ENCODE data around the gene LCE2B. TPM values are rescaled to one million over a fixed set of nuclear protein-coding genes. Genes with fewer than 3 reads are reported as not detected.
"Not testable (repeated sequence)": the region's sequence is repeated elsewhere in the genome, so short reads cannot be mapped to it uniquely, and the experiment has no call there.

LCE2B gene, protein sequence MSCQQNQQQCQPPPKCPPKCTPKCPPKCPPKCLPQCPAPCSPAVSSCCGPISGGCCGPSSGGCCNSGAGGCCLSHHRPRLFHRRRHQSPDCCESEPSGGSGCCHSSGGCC
- not detected in 2 replicates for total RNA-seq (2014; rRNA removed; shearing (Covaris generic); ENCODE audit: low replicate concordance)

DNA sequence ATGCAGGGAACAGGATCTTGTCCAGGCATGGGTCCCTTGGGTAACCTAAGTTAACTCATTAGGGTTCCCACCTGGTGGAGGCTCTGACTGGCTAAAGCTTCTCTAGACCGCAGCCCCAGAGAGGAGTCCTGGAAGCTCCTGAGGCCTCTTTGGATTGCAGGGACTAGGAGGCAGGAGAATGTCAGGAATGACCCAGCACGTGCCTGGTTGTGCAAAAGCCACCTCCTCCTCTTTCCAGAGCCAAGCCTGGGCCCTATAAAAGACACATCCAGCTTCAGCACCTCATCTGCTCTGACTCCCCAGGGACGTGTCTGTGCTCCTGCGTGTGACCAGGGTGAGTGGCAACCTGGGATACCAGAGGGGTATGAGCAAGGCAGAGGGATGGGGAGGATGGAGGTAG is at the start of gene LCE2B:
Gene LCE2B, plus strand, starts transcription at position 301 of the 400 bp plus-strand sequence. CDS start 721 bp downstream, outside the sequence.
- DNase-seq (ENCODE audit: low read depth); in situ Hi-C loops (cut with HindIII; ENCODE audit: low pct_unique_long_range_greater_than_20kb, low sequenced_read_pairs): not testable (repeated sequence)

DNA sequence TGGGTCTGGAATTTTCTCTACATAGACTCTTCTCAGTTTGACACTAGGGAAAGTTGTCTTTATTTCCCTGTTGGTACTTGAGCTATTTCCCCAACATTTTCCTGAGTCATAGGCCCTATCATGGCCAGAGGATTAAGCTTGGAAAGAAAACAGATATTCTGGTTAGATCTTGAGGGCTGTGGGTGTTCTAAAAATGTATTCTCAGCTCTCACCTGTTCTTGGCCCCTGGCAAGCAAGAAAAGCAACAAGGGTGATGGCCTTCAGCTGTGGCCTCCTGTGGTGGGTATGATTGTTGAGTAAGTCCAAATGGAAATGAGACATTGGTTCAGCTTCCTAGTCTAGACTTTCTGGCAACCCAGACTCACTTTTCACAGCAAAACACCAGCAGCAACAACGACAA is 45.6 kb upstream of the LCE2B start:
- in situ Hi-C loops (cut with HindIII; ENCODE audit: low pct_unique_long_range_greater_than_20kb, low sequenced_read_pairs) = no loop called here
- DNase-seq (ENCODE audit: low read depth) = no peak

DNA sequence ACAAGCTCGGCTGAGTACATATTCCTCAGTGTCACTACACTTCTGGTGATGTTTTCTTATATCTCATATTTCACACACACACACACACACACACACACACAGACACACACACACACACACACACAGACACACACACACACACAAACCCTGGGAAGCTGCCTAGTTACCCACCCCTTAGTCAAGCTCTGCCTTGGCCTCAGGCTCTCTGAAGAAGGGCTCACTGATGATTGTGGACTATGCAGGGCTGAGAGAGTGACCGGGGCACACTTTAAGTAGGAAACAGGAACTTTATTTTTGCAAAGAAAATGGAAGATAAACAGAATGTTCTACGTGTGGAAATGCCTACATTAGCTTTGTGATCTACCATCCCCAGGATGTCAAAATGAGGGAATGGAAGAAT is 42.0 kb upstream of the LCE2B start:
- in situ Hi-C loops (cut with HindIII; ENCODE audit: low pct_unique_long_range_greater_than_20kb, low sequenced_read_pairs) = no loop called here
- no peak for DNase-seq (ENCODE audit: low read depth)

DNA sequence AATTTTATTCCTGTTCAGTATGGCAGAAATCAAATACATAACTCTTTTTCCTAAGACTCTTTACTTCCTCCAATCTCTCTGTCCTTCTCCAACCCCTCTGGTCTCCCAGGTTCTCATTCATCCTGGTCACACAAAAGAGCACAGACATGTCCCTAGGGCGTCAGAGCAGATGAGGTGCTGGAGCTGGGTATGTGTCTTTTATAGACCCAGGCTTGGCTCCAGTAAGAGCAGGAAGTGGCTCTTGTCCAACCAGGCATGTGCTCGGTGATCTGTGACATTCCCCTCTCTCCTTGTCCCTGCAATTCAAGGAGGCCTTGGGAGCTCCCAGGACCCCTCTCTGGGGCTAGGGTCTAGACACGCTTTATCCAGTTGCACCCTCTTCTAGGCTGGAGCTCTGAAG is 40.8 kb upstream of the LCE2B start:
- in situ Hi-C loops (cut with HindIII; ENCODE audit: low pct_unique_long_range_greater_than_20kb, low sequenced_read_pairs) = no loop called here
- DNase-seq (ENCODE audit: low read depth) = no peak

DNA sequence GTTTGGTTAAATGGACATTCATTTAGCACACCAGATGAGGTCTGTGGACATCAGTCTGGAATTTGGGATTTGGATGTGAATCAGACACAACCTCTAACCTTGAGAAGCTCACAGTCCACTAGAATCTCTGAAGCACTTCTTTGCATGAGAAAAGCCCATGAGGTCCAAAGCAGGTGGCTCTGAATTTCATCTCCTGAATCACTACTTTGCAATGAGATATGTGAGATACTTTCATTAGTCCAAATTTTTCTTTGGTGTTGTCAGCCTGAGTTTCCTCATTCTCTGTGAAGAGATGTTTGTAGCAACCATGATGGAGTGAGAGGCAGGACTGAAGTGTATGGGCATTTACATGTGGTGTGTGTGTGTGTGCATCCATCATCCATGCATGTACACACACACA is 39.3 kb upstream of the LCE2B start:
- in situ Hi-C loops (cut with HindIII; ENCODE audit: low pct_unique_long_range_greater_than_20kb, low sequenced_read_pairs) = no loop called here
- DNase-seq (ENCODE audit: low read depth) = no peak

DNA sequence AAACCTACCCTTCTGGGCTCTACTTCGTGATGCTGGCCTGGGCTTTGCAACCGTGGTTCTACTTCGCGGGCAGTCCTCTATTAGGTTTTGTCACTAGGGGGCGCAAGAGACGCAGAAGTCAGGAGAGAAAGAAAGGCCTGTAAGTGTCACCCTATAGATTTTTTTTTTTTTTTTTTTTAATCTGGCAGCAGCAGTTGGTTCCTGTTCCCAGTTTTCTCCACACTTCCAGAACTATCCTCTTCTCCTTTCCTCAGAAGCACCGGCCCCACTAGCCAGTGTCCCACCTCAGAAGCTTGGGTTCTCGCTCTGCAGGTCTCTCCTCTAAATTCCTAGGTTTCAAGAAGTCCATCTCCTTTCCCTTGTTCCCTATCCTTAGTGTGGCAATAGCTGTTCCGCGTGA is 31.8 kb upstream of the LCE2B start:
- peak; percentile 50 for DNase-seq (ENCODE audit: low read depth)
- in situ Hi-C loops (cut with HindIII; ENCODE audit: low pct_unique_long_range_greater_than_20kb, low sequenced_read_pairs) = no loop called here

DNA sequence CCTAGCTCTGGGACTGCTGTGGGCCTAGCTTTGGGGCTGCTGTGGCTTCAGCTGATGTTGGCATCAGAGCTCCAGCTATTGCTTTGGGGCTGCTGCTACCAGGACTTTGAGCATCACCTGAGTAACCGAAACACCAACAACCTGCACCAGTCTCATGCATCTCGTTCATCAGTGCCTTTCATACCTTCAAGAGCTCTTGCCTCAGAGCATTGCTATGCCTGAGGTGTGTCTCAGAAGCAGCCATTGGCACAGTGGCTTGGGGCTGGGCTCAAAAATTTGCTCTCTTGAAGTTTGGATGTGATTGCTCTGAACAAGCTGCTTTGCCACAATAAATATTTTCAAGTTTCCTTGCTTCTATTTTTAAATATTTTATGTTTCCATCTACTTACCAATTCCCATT is 29.5 kb upstream of the LCE2B start:
- no peak for DNase-seq (ENCODE audit: low read depth)
- in situ Hi-C loops (cut with HindIII; ENCODE audit: low pct_unique_long_range_greater_than_20kb, low sequenced_read_pairs) = no loop called here

DNA sequence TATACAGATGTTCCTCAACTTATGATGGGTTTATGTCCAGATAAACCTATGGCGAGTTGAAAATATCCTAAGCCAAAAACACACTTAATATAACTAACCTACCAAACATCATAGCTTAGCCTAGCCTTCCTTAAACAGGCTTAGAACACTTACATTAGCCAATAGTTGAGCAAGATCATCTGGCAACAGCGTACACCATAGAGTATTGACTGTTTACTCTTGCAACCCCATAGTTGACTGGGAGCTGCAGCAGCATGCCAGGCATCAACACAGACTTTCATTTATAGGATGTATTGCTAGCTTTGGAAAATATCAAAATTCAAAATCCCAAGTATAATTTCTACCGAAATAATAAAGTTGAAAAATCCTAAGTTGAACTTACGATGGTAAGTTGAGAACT is 28.2 kb upstream of the LCE2B start:
- in situ Hi-C loops (cut with HindIII; ENCODE audit: low pct_unique_long_range_greater_than_20kb, low sequenced_read_pairs) = no loop called here
- no peak for DNase-seq (ENCODE audit: low read depth)

DNA sequence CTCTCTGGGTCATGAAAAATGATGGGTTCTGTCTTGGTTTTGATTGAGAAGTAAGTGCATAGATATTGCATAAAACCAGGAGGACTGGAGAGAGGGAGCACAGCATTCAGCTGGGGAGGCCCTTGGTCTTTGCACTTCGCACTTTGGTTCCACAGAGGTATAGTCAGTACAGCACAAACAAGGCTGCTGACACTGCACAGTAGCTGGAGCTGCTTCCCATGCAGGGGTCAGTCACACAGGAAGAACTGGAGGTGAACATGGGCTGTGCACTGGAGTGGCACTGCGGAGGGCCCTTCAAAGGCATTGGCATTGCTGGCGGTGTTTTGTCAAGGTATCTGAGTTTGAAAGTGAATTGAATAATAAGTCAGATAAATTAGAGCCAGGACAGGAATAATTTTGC is 27.3 kb upstream of the LCE2B start:
- DNase-seq (ENCODE audit: low read depth) = no peak
- in situ Hi-C loops (cut with HindIII; ENCODE audit: low pct_unique_long_range_greater_than_20kb, low sequenced_read_pairs) = no loop called here

DNA sequence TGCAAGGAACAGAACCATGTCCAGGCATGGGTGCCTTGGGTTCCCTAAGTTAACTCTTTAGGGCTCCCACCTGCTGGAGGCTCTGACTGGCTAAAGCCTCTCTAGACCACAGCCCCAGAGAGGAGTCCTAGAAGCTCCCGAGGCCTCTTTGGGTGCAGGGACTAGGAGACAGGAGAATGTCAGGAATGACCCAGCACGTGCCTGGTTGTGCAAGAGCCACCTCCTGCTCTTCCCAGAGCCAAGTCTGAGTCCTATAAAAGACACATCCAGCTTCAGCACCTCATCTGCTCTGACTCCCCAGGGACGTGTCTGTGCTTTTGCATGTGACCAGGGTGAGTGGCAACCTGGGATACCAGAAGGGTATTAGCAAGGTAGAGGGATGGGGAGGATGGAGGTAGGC is 22.8 kb upstream of the LCE2B start, which contains the start of gene LCE2D:
Gene LCE2D, plus strand, starts transcription at position 283 of the 400 bp plus-strand sequence. CDS start 726 bp downstream, outside the sequence.
- no peak for DNase-seq (ENCODE audit: low read depth)

DNA sequence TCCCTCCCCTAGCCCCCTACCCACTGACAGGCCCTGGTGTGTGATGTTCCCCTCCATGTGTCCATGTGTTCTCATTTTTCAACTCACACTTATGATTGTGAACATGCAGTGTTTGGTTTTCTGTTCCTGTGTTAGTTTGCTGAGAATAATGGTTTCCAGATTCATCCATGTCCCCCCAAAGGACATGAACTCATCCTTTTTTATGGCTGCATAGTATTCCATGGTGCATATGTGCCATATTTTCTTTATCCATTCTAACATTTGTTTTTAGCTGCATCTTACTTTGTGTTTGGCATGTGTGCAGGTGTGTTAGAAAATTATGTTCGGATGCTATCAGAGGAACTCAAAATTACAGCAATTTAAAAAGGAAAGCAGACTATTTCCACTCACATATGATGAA is 19.8 kb upstream of the LCE2B start:
- in situ Hi-C loops (cut with HindIII; ENCODE audit: low pct_unique_long_range_greater_than_20kb, low sequenced_read_pairs); DNase-seq (ENCODE audit: low read depth): not testable (repeated sequence)

More for the DNA sequence above, 22.8 kb upstream of the LCE2B start, which contains the start of gene LCE2D:
- in situ Hi-C loops (cut with HindIII; ENCODE audit: low pct_unique_long_range_greater_than_20kb, low sequenced_read_pairs) = no loop called here

DNA sequence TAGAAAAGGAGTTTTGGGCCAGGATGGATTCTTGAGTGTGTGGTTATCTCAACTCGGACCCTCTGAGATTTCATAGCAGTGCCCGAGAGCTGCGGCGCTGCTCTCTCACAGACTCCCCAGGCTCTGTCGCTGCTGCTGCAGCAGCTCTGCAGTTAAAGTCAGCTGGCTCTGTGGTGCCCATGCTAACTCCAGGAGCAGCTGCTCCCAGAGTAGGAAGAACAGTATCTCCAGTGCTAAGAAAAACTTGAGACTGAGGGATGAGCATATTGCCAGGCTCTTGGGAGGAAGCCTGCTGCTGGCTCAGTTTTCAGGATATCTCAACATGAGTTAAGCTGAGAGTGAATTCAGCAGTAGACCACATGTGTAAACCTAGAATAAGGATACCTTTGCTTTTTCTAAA is 18.3 kb upstream of the LCE2B start:
- in situ Hi-C loops (cut with HindIII; ENCODE audit: low pct_unique_long_range_greater_than_20kb, low sequenced_read_pairs) = no loop called here
- no peak for DNase-seq (ENCODE audit: low read depth)

DNA sequence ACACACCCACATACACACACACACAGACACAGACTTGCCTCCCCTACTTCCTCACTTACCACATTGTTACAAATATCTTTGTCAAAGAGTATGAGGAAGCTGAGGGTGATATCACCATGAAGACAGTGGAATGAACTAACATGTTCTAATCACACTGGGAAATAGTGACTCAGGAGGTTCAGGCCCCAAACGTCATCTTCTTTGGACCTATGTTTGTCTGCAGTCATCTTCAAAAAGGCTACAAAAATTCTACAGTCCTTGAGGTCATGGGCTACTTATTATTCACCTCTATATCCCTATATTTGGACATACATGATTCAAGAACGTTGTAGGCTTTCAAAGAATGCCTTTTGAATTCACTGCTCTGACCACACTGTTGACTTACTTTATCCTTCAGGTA is 12.9 kb upstream of the LCE2B start:
- in situ Hi-C loops (cut with HindIII; ENCODE audit: low pct_unique_long_range_greater_than_20kb, low sequenced_read_pairs) = no loop called here
- DNase-seq (ENCODE audit: low read depth) = no peak

DNA sequence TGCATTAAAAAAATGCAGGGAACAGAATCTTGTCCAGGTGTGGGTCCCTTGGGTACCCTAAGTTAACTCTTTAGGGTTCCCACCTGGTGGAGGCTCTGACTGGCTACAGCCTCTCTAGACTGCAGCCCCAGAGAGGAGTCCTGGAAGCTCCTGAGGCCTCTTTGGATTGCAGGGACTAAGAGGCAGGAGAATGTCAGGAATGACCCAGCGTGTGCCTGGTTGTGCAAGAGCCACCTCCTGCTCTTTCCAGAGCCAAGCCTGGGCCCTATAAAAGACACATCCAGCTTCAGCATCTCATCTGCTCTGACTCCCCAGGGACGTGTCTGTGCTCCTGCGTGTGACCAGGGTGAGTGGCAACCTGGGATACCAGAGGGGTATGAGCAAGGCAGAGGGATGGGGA is 10.9 kb upstream of the LCE2B start, which contains the start of gene LCE2C:
Gene LCE2C, plus strand, starts transcription at position 297 of the 400 bp plus-strand sequence. CDS start 737 bp downstream, outside the sequence.
- in situ Hi-C loops (cut with HindIII; ENCODE audit: low pct_unique_long_range_greater_than_20kb, low sequenced_read_pairs); DNase-seq (ENCODE audit: low read depth): not testable (repeated sequence)

DNA sequence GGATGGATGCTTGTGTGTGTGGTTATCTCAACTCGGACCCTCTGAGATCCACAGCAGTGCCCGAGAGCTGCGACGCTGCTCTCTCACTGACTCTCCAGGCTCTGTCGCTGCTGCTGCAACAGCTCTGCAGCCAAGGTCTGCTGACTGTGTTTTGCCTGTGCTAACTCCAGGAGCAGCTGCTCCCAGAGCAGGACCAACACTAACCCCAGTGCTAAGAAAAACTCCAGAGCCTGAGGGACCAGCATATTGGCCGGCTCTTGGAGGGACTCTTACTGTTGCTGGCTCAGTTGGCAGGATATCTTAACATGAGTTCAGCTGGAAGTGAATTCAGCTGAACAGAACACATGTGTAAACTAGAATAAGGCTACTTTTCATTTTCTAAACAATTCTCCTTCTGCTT is 6.5 kb upstream of the LCE2B start:
- in situ Hi-C loops (cut with HindIII; ENCODE audit: low pct_unique_long_range_greater_than_20kb, low sequenced_read_pairs) = no loop called here
- DNase-seq (ENCODE audit: low read depth) = no peak

DNA sequence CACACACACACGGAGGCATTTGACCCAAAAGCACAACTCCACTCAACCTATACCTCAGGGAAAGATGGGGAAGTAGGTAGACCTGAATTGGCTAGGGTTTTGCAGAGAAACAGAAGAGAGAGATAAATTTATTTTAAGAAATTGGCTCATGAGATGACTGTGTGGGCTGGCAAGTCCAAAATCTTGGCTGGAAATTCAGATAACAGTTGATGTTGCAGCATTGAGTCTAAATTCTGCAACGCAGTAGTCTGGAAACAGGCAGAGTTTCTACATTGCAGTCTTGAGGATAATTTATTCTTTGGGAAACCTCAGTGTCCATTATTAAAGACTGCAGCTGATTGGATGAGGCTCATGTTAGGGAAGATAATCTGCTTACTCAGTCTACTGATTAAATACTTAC is 4.3 kb upstream of the LCE2B start:
- in situ Hi-C loops (cut with HindIII; ENCODE audit: low pct_unique_long_range_greater_than_20kb, low sequenced_read_pairs) = no loop called here
- no peak for DNase-seq (ENCODE audit: low read depth)

DNA sequence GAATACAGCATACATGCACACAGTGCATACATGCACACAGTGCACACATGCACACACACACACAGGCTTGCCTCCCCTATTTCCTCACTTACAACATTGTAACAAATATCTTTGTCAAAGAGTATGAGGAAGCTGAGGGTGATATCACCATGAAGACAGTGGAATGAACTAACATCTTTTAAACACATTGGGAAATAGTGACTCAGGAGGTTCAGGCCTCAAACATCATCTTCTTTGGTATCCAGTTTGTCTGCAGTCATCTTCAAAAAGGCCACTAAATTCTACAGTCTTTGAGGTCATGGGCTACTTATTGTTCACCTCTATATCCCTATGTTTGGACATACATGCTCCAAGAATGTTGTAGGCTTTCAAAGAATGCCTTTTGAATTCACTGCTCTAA is 2.1 kb upstream of the LCE2B start:
- no peak for DNase-seq (ENCODE audit: low read depth)
- in situ Hi-C loops (cut with HindIII; ENCODE audit: low pct_unique_long_range_greater_than_20kb, low sequenced_read_pairs) = no loop called here

DNA sequence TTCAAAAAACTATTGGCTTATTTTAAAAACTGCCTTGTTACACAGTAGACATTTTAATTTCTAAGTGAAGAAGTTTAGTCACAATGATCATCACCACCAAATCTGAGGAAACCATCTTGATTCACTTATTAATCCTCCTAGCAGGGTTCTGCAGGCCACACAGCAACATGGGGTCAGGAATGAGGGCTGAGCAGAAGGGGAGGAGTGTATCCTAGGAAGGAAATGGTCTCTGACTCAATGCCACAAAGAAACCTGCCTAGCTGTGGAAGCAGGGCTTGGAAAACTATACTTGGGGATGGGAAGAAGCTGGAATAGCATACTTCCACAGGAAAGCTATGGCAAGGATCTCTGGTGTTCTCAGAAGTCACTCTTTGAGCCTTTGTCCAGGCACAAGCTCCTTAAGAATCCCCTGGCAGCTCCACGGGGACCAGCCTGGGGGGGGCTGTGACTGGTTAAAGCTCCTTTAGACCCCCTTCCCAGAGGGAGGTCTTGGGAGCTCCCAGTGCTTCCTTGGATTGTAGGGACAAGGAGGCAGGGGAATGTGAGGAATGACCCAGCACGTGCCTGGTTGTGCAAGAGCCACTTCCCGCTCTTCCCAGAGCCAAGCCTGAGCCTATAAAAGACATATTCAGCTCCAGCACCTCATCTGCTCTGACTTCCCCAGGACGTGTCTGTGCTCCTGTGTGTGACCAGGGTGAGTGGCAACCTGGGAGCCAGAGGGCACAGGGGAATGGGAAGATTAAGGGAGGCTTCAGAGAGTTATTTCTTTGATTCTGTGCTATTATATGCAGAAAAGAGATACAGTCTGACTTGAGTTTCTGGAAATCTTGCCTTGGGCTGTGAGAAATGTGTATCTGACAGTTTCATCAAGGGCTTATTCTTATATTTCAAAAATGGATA is 12.0 kb downstream of the LCE2B start, which contains the start of gene LCE2A:
Gene LCE2A, plus strand, starts transcription at position 645 of the 900 bp plus-strand sequence. CDS start 557 bp downstream, outside the sequence.
- no peak for DNase-seq (ENCODE audit: low read depth)

DNA sequence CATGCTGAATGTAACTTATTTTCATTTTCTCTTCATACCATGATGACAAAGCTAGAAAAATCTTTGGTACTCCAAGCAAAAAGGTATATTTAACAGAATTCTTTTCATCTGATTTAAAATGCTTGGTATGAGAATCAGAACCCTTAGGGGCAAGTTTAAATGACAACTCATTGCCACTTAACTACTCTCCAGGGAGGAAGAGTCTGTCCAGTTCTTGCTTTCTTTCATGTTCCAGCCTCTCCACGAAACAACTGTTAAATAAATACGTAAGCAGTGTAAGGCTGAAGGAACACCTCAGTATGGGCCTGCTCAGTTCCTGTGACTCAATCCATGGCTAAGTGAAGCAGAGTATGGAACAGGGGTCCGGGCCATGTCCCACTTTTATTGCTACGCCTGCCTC is 13.8 kb downstream of the LCE2B start:
- no peak for DNase-seq (ENCODE audit: low read depth)
- in situ Hi-C loops (cut with HindIII; ENCODE audit: low pct_unique_long_range_greater_than_20kb, low sequenced_read_pairs) = no loop called here

More for the DNA sequence above, 12.0 kb downstream of the LCE2B start, which contains the start of gene LCE2A:
- in situ Hi-C loops (cut with HindIII; ENCODE audit: low pct_unique_long_range_greater_than_20kb, low sequenced_read_pairs) = no loop called here
